Spinal cord (tissue), 10 donors: ENCODE data around the gene PARP11. TPM values are rescaled to one million over a fixed set of nuclear protein-coding genes. Genes with fewer than 3 reads are reported as not detected.
A peak's percentile ranks its signal among the peaks of the same experiment; 100 is the strongest.

Experiments
- DNase-seq, 6 donors: peaks; one replicate each; pipeline versions ENCODE4 v3.0.0 to v3.0.0-alpha.2; 2013 to 2015; ENCODE audit warnings: low spot score in 6 of 6, low read depth in 4 of 6
- H3K27ac ChIP-seq: one replicate; pipeline ENCODE4 v1.5.1; 2013; ENCODE audit warnings: low read depth, low read length, control low read depth
- H3K27me3 ChIP-seq: one replicate; pipeline ENCODE4 v1.6.1; 2013; ENCODE audit warnings: low read length; ENCODE audit not compliant: control insufficient read depth, insufficient read depth
- H3K36me3 ChIP-seq: one replicate; pipeline ENCODE4 v1.6.1; 2013; ENCODE audit warnings: low read length; ENCODE audit not compliant: control insufficient read depth, insufficient read depth
- H3K4me1 ChIP-seq: one replicate; pipeline ENCODE4 v1.6.1; 2013; ENCODE audit warnings: low read length; ENCODE audit not compliant: control insufficient read depth, insufficient read depth
- H3K4me3 ChIP-seq: one replicate; pipeline ENCODE4 v1.5.1; 2013; ENCODE audit warnings: low read depth, low read length, control low read depth
- H3K9me3 ChIP-seq: one replicate; pipeline ENCODE4 v1.6.1; 2013; ENCODE audit warnings: low read length; ENCODE audit not compliant: control insufficient read depth, insufficient read depth
- WGBS: methylation state at CpG from one replicate; pipeline ENCODE4 v1.1.5; 2013; ENCODE audit warnings: missing lambda C conversion rate; ENCODE audit not compliant: insufficient coverage; 5-methylcytosine and 5-hydroxymethylcytosine counted together
- polyA plus RNA-seq, 2 donors: library from polyadenylated mRNA; unstranded; fragments of 120-200 nt; gene quantifications; one replicate each; pipeline ENCODE4 v1.2.1, GENCODE V29; 2013; ENCODE audit not compliant: insufficient read length in 2 of 2
- total RNA-seq, 2 donors: library from RNA; depleted of rRNA in 1 of 2; stranded (reverse); fragments of 120-200 nt in 1 of 2; fragments of >200 nt in 1 of 2; gene quantifications; one replicate each; pipeline versions ENCODE4 v1.2.3 to v1.2.4, GENCODE V29; 2013 to 2014
- donor health status: healthy.

Gene PARP11
- total and polyA plus RNA-seq, 4 donors = 9.6 to 12.0 (median 10.7) TPM

DNA sequence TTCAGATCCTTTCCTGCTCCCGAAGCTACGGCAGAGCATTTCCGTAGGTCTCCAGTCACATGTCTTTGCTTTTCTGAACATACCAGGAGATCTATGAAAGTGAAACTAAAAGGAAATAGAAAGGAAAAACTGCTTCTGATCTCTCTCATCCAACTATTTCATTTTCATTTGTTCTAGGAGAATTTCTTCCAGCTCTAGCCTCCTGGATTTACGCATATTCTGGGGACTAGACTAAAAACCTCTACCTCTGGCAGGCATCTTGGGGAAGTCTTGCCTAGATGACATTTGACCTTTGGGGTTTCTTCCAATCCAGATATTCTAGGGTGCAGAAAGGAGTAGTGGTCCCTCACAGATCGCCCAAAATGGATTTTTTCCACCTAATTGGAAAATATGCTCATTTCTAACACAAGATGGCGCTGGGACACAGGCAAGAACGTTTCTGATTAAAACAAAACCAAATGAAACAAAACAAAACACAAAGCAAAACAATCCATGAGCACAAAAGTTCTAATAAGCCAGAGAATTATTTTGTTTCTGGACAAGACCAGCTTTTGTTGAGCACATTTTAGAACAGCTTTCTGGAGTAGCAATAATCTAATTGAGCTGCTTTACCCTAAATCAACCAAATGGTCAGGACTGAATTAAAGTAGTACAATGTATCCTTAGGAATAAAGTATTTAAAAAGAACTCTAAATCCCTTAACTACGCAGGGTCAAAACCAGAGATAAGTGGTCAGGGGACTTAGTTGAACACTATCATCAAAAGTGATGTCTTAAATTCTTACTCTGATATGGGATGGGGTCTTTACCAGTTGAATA is 12.3 kb upstream of the PARP11 start:
- H3K4me3 ChIP-seq = peak overlapping the region; percentile 21

DNA sequence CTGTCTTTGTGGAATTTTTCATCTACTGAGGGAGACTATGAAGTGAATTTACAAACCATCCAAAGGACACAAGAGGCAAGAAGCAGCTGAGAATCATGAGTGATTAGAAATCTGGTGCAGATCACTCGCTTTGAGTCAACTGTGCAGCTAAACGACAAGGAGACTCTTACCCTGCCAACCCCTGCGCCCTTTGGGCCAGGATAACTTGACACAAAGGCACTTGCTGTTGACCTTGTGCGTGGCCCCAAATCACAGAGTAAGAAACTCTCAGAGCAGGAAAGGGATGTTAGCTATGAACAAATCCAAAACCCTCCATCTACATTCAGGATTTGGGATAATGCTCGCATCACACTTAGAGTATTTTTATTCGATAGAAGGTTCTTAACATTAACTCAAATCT is 11.5 kb upstream of the PARP11 start:
- no peaks in the 10 kb centered on the region for H3K9me3 ChIP-seq
- WGBS = 100% methylated on average over 1 of the region's 6 CpGs
- no peak overlapping the region for H3K27ac ChIP-seq
- DNase-seq = no peak
- H3K27me3 ChIP-seq = no peaks in the 10 kb centered on the region
- H3K36me3 ChIP-seq = no peaks in the 10 kb centered on the region
- peaks cover 5% of the 10 kb centered on the region for H3K4me1 ChIP-seq
- H3K4me3 ChIP-seq = no peak overlapping the region

More for the DNA sequence above, 12.3 kb upstream of the PARP11 start:
- Histone ChIP-seq H3K4me1 (peaks cover 5% of the 10 kb centered on the region), H3K27me3 (no peaks in the 10 kb centered on the region), H3K9me3 (no peaks in the 10 kb centered on the region), H3K36me3 (no peaks in the 10 kb centered on the region), H3K27ac (peak overlapping the region; percentile 45)
- 0% methylated on average over 3 of the region's 8 CpGs for WGBS
- peak in 4 of 6 donors; percentile 61 to 92 (median 77) for DNase-seq

DNA sequence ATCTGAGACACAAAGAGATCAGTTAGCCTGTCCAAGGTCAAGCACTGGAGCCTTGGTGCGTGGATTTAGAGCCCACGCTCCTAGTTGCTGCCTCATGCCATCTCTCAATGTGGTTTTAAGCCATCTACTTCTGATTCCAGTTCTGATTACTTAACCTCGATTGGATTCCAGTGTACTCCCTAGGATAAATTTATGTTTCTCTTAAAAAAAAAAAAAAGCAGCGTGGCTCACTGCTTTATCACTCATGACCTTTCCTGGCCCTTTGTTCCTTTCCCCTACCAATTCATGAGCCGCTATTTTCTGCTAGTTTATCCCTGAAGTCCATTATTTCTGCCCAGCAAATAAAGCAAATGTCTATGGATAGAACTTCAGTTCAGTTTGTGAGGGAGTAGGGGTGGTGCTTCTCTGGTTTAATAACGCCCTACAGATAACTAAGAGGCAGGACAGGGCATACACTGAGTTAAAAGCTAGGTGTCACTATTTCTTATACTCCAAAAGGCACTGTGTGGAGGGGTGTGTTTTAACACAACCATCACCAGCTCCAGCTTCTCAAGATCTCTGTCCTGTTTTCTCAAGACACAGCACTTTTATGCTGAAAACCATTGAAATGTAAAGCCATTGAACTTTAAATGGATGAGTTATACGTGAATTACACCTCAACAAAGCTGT is 9.8 kb upstream of the PARP11 start:
- H3K4me3 ChIP-seq = no peak overlapping the region
- no peaks in the 10 kb centered on the region for H3K27me3 ChIP-seq
- 94% methylated on average over 2 of the region's 7 CpGs for WGBS
- DNase-seq = peak in 2 of 6 donors; percentile 49 to 63
- peaks cover 5% of the 10 kb centered on the region for H3K4me1 ChIP-seq
- no peak overlapping the region for H3K27ac ChIP-seq
- no peaks in the 10 kb centered on the region for H3K9me3 ChIP-seq
- H3K36me3 ChIP-seq = no peaks in the 10 kb centered on the region

DNA sequence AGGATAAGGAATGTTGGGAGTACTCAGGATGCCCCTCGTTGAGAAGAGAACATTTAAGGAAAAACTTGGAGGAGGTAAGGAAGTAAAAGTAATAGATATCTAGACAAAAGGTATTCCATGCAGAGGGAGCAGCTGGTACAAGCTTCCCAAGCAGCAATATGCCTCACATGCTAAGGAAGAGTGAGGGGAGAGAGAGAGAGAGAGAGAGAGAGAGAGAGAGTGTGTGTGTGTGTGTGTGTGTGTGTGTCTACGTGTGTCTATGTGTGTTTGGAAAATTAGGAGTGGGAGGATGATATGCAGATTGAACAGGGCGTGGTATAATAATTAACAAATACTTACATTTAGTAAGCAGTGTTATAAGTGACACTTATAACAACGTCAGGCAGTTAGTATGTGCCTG is 9.2 kb upstream of the PARP11 start:
- Histone ChIP-seq H3K4me1 (peaks cover 5% of the 10 kb centered on the region), H3K9me3 (no peaks in the 10 kb centered on the region), H3K4me3 (no peak overlapping the region), H3K27ac (peak overlapping the region; percentile 31), H3K27me3 (no peaks in the 10 kb centered on the region), H3K36me3 (no peaks in the 10 kb centered on the region)
- peak in 2 of 6 donors; percentile 61 to 71 for DNase-seq
- WGBS = 22% methylated on average over 1 of the region's 4 CpGs

DNA sequence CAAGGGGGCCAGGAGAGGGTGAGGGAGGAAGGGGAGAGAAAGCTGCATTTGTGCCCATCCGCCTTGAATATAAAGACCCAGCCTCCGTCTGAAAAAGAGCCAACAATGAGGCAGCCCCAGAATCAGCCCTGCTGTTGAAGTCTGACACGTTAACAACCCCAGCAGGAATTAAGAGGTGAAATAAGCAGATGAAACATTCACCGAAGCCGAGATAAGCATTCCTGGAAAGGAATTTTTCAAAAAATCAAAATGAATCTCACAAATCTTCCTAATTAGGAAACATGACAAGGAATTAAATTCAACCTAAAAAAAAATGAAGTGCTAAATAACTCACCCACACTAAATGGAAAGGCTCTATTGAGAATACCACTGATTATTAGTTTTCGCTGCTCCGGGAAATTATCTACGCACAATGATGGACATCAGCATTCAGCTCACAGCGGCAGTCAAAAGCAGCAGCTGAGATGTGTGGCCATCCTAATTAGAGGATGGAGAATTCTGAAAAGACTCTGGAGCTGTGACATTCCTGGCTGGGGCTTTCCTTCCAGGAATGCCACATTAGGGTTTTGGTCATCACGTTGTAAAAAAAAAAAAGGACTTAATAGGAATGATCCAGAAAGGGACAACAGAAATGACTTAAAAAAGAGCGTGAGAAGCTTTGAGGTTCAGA is 8.2 kb upstream of the PARP11 start:
- H3K4me3 ChIP-seq = peak overlapping the region; percentile 2
- 21% methylated on average over 5 of the region's 11 CpGs for WGBS
- H3K27me3 ChIP-seq = no peaks in the 10 kb centered on the region
- no peaks in the 10 kb centered on the region for H3K36me3 ChIP-seq
- peak in 3 of 6 donors; percentile 55 to 93 (median 92) for DNase-seq
- peak overlapping the region; percentile 31 for H3K27ac ChIP-seq
- peaks cover 5% of the 10 kb centered on the region for H3K4me1 ChIP-seq
- no peaks in the 10 kb centered on the region for H3K9me3 ChIP-seq

DNA sequence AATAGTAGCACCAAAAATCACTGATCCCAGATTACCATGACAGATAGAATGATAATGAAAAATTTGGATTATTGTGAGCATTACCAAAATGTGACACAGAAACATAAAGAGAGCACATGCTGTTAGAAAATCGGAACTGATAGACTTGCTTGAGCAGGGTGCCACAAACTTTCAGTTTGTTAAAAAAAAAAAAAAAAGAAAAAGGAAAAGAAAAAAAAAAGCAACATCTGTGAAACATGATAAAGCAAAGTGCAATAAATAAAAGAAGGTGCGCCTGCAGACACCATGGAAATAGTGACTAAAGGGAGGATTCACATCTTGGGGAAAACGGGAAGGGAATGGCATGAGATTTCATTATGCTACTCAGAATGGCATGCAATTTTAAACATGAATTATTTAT is 6.6 kb upstream of the PARP11 start:
- 100% methylated on average over 1 of the region's 3 CpGs for WGBS
- Histone ChIP-seq H3K4me3 (no peak overlapping the region), H3K27ac (no peak overlapping the region), H3K36me3 (no peaks in the 10 kb centered on the region), H3K4me1 (peaks cover 5% of the 10 kb centered on the region), H3K9me3 (no peaks in the 10 kb centered on the region), H3K27me3 (no peaks in the 10 kb centered on the region)
- DNase-seq = no peak

DNA sequence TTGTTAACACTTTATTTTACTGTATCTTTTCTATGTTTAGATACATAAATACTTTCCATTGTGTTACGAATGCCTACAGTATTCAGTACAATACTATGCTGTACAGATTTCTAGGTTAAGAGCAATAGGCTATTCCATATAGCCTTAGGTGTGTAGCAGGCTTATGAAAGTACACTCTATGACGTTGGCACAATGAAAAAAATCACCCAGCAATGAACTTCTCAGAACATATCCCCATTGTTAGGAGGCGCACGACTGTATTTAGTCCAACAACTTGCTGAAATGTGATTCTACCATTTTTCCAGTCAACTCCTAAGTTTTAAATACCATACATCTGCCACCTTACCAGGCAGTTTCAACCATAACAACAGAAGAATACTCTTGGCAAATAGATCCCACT is 1.8 kb downstream of the PARP11 start:
- Histone ChIP-seq H3K27me3 (no peaks in the 10 kb centered on the region), H3K27ac (no peak overlapping the region), H3K4me1 (no peaks in the 10 kb centered on the region), H3K4me3 (no peak overlapping the region), H3K9me3 (no peaks in the 10 kb centered on the region), H3K36me3 (no peaks in the 10 kb centered on the region)
- WGBS = 84% methylated on average over 3 of the region's 4 CpGs
- DNase-seq = no peak

DNA sequence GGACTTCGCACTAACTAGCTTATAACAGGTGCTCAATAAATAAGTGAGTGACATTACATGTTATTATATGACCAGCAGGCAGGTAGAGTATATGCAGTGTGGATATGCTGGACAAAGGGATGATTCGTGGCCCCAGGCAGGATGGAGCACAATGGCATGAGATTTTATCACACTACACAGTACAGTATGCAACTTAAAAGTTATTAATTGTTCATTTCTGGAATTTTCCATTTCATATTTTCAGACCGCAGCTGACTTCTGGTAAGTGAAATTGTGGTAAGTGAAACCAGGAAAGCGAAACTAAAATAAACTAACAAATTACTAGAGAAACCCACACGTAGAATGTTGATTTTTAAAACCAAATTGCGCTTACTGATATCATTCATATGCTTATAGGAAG is 3.3 kb downstream of the PARP11 start:
- Histone ChIP-seq H3K9me3 (peaks cover 3% of the 10 kb centered on the region), H3K36me3 (no peaks in the 10 kb centered on the region), H3K27me3 (no peaks in the 10 kb centered on the region), H3K27ac (no peak overlapping the region), H3K4me1 (no peaks in the 10 kb centered on the region), H3K4me3 (no peak overlapping the region)
- WGBS = no CpG with 5 or more reads among the region's 6 CpGs
- no peak for DNase-seq

DNA sequence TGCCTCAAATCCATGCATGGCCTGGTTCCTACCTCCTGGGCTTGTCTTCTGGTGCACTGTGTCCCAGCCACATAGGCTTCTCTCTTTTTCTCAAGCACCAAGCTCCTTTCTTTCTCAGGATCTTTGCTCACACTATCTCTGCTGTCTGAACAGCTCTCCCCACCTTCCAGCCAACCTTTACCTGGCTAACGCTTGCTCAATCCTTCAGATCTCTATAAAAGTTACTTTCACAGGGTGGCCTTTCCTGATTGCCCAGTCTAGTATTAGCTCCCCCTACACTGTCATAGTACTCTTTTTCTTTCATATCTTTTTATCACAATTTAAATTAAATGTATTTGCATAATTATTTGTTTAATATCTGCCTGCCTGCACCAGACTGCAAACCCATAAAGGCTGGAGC is 3.8 kb downstream of the PARP11 start:
- 100% methylated on average over 1 of the region's 1 CpG for WGBS
- H3K36me3 ChIP-seq = no peaks in the 10 kb centered on the region
- H3K27ac ChIP-seq = no peak overlapping the region
- H3K9me3 ChIP-seq = peaks cover 3% of the 10 kb centered on the region
- no peak for DNase-seq
- H3K4me3 ChIP-seq = no peak overlapping the region
- H3K27me3 ChIP-seq = no peaks in the 10 kb centered on the region
- H3K4me1 ChIP-seq = no peaks in the 10 kb centered on the region
